CD14-positive monocyte (primary cell): Measurements from ENCODE around the gene MPND. TPM values are rescaled to one million over a fixed set of nuclear protein-coding genes. Genes with fewer than 3 reads are reported as not detected.
A peak's percentile ranks its signal among the peaks of the same experiment; 100 is the strongest.

ENCODE experiments used
- DNase-seq, 3 donors: peaks; one replicate each; pipeline ENCODE4 v3.0.0-alpha.2; 2011 to 2022
- H2AFZ ChIP-seq: 2 replicates; pipeline ENCODE4 v1.6.0; 2012; ENCODE audit warnings: mild to moderate bottlenecking, low read depth, low read length, inconsistent platforms; ENCODE audit not compliant: insufficient read depth, poor library complexity, severe bottlenecking
- H3K27ac ChIP-seq, 2 donors: 1 replicate in 1 of 2; 2 replicates in 1 of 2; pipeline ENCODE4 v1.5.1; 2012 to 2013; ENCODE audit warnings: low read length in 2 of 2, control low read depth in 1 of 2, inconsistent platforms in 1 of 2, low read depth in 1 of 2, mild to moderate bottlenecking in 1 of 2
- H3K27me3 ChIP-seq, 2 donors: one replicate each; pipeline versions ENCODE4 v1.6.0 to v1.6.1; 2011 to 2013; ENCODE audit warnings: low read length in 2 of 2; ENCODE audit not compliant: control insufficient read depth in 2 of 2, insufficient read depth in 2 of 2
- H3K36me3 ChIP-seq, 2 donors: replicated peaks in 1 of 2; 1 replicate in 1 of 2; 2 replicates in 1 of 2; pipeline versions ENCODE4 v1.5.1 to v1.6.1; 2012 to 2013; ENCODE audit warnings: low read length in 2 of 2, control low read depth in 1 of 2, inconsistent platforms in 1 of 2, mild to moderate bottlenecking in 1 of 2; ENCODE audit not compliant: insufficient read depth in 2 of 2, control insufficient read depth in 1 of 2
- H3K4me1 ChIP-seq, 2 donors: 1 replicate in 1 of 2; 2 replicates in 1 of 2; pipeline versions ENCODE4 v1.5.1 to v1.6.1; 2012 to 2013; ENCODE audit warnings: low read length in 2 of 2, control low read depth in 1 of 2, inconsistent platforms in 1 of 2, mild to moderate bottlenecking in 1 of 2, moderate library complexity in 1 of 2; ENCODE audit not compliant: insufficient read depth in 2 of 2, control insufficient read depth in 1 of 2
- H3K4me2 ChIP-seq: replicated peaks from 2 replicates; pipeline ENCODE3; 2012; ENCODE audit warnings: low read length, moderate library complexity, mild to moderate bottlenecking; ENCODE audit not compliant: poor library complexity, severe bottlenecking; ENCODE audit errors: extremely low read depth
- H3K4me3 ChIP-seq, 3 experiments: fragments of 200-600 bp in 1 of 3; sonication (generic) in 1 of 3; replicated peaks in 1 of 3; 1 replicate in 2 of 3; 2 replicates in 1 of 3; pipeline ENCODE4 v1.5.1; 2011 to 2013; ENCODE audit warnings: low read length in 3 of 3, mild to moderate bottlenecking in 3 of 3, control low read depth in 2 of 3, low read depth in 2 of 3, inconsistent platforms in 1 of 3, moderate library complexity in 1 of 3
- H3K79me2 ChIP-seq: 2 replicates; pipeline ENCODE4 v1.6.0; 2012; ENCODE audit warnings: mild to moderate bottlenecking, control low read depth, inconsistent platforms, low read length, moderate library complexity; ENCODE audit not compliant: insufficient read depth
- H3K9ac ChIP-seq: 2 replicates; pipeline ENCODE4 v1.6.0; 2017; ENCODE audit warnings: low read length, mild to moderate bottlenecking; ENCODE audit not compliant: insufficient read depth, poor library complexity, severe bottlenecking
- H3K9me3 ChIP-seq, 2 donors: replicated peaks in 1 of 2; 1 replicate in 1 of 2; 2 replicates in 1 of 2; pipeline versions ENCODE4 v1.5.1 to v1.6.1; 2012 to 2013; ENCODE audit warnings: low read length in 2 of 2, control low read depth in 1 of 2; ENCODE audit not compliant: control insufficient read depth in 1 of 2, insufficient read depth in 1 of 2
- H4K20me1 ChIP-seq: 2 replicates; pipeline ENCODE4 v1.6.0; 2012; ENCODE audit warnings: mild to moderate bottlenecking, low read length, control low read depth, moderate library complexity; ENCODE audit not compliant: insufficient read depth
- H3K27ac Mint-ChIP-seq, 7 donors: one replicate each; pipeline ENCODE4 v1.8.0; 2020; ENCODE audit warnings: mild to moderate bottlenecking in 7 of 7, mixed read lengths in 7 of 7, moderate library complexity in 6 of 7, inconsistent platforms in 2 of 7
- H3K27me3 Mint-ChIP-seq, 3 donors: one replicate each; pipeline ENCODE4 v1.8.0; 2021 to 2022; ENCODE audit warnings: low read depth in 3 of 3, mild to moderate bottlenecking in 3 of 3, mixed read lengths in 3 of 3, moderate library complexity in 3 of 3, inconsistent platforms in 1 of 3
- H3K36me3 Mint-ChIP-seq, 2 donors: one replicate each; pipeline ENCODE4 v1.8.0; 2020; ENCODE audit warnings: mixed read lengths in 2 of 2, inconsistent platforms in 1 of 2, mild to moderate bottlenecking in 1 of 2
- H3K4me1 Mint-ChIP-seq: one replicate; pipeline ENCODE4 v1.8.0; 2020; ENCODE audit warnings: mild to moderate bottlenecking, mixed read lengths
- H3K4me3 Mint-ChIP-seq, 2 donors: one replicate each; pipeline ENCODE4 v1.8.0; 2020; ENCODE audit warnings: mild to moderate bottlenecking in 2 of 2, mixed read lengths in 2 of 2, moderate library complexity in 1 of 2
- H3K9me3 Mint-ChIP-seq, 7 donors: one replicate each; pipeline ENCODE4 v1.8.0; 2020 to 2022; ENCODE audit warnings: mixed read lengths in 7 of 7, mild to moderate bottlenecking in 6 of 7, moderate library complexity in 6 of 7, inconsistent platforms in 2 of 7
- WGBS: methylation state at CpG from one replicate; pipeline ENCODE4 v1.1.5; 2013; ENCODE audit warnings: missing lambda C conversion rate; ENCODE audit not compliant: insufficient coverage; 5-methylcytosine and 5-hydroxymethylcytosine counted together
- intact Hi-C, 2 donors: fragments of 100-400 bp; cut with micrococcal nuclease; formaldehyde crosslinking; loops; one replicate each; pipeline versions ENCODE4 v1.15.0 to v1.15.1; 2023
- polyA plus RNA-seq, 3 donors: library from polyadenylated mRNA; depleted of rRNA in 1 of 3; unstranded in 2 of 3; stranded (reverse) in 1 of 3; fragments of 300-500 nt in 2 of 3; fragments of >200 nt in 1 of 3; fragmentation: Illumina TruSeq in 2 of 3; gene quantifications; 1 replicate in 2 of 3; 2 replicates in 1 of 3; pipeline ENCODE4 v1.2.3, GENCODE V29; 2012 to 2021
- TF ChIP-seq, protein P1 (sequence below): fragments of 200-600 bp; IDR thresholded peaks from one replicate; pipeline ENCODE4 v1.8.0; 2022; ENCODE audit warnings: antibody characterized with exemption, mild to moderate bottlenecking

The MPND gene
- polyA plus RNA-seq, 3 donors: 6.5 to 15.9 (median 7.0) TPM

DNA sequence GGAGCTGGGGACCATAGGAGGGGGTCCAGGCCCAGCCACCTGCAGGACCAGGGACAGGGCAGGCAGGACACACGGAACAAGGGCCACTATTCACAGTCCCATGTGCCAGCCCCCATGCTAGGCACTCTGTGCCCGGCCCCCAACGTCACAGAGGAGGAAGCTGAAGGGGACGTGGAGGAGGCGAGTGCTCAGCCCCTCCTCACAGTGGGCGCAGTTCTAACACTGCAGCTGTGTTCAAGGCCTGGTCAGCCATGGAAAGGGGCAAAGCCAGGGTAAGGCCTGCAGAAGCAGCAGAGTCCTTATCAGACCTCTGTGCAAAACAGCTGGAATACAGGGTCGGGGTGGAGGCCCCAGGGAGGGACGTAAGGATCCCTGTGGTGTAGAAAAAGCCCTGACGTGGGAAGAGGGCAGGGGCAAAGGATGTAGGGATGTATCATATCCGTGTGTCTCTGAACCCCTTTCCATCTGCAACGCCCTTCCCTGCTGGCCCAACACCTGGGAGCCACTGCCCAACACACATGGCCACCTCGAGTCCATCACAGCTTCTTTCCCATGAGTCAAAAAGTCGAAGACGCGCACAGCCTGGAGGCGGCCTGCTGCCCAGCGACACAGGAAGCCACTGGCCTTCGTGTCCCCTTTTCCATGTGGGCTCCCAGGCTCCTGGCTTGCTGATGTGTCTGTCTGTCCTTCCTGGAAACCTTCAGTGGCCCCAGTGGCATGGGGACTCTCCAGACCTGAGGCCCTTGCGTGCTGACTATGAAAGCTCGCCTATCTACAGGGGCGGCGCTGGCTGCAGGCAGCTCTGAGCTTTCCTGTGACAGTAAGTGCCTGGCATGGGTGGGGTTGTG, 29.0 kb downstream of the MPND start:
- no peak overlapping the region for H3K4me3 ChIP-seq
- Mint-ChIP-seq H3K4me1 (peaks cover 79% of the 10 kb centered on the region), H3K27ac (peak overlapping the region in 2 of 7 donors; percentile 32 to 67), H3K27me3 (no peaks in the 10 kb centered on the region), H3K36me3 (peaks cover 18 to 43% of the 10 kb centered on the region in 2 donors), H3K9me3 (no peaks in the 10 kb centered on the region), H3K4me3 (peak overlapping the region in 1 of 2 donors; percentile 9)
- H2AFZ ChIP-seq: no peak overlapping the region
- DNase-seq: no peak
- 91% methylated on average over 17 of the region's 22 CpGs for WGBS
- no peaks in the 10 kb centered on the region for H3K27me3 ChIP-seq
- H3K9me3 ChIP-seq: no peaks in the 10 kb centered on the region
- TF ChIP-seq, protein P1, sequence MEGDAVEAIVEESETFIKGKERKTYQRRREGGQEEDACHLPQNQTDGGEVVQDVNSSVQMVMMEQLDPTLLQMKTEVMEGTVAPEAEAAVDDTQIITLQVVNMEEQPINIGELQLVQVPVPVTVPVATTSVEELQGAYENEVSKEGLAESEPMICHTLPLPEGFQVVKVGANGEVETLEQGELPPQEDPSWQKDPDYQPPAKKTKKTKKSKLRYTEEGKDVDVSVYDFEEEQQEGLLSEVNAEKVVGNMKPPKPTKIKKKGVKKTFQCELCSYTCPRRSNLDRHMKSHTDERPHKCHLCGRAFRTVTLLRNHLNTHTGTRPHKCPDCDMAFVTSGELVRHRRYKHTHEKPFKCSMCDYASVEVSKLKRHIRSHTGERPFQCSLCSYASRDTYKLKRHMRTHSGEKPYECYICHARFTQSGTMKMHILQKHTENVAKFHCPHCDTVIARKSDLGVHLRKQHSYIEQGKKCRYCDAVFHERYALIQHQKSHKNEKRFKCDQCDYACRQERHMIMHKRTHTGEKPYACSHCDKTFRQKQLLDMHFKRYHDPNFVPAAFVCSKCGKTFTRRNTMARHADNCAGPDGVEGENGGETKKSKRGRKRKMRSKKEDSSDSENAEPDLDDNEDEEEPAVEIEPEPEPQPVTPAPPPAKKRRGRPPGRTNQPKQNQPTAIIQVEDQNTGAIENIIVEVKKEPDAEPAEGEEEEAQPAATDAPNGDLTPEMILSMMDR: no peak
- no peak overlapping the region for H3K4me2 ChIP-seq
- no peak overlapping the region for H3K9ac ChIP-seq
- peaks cover 100% of the 10 kb centered on the region for H4K20me1 ChIP-seq
- H3K27ac ChIP-seq: no peak overlapping the region
- peaks cover 97% of the 10 kb centered on the region for H3K79me2 ChIP-seq
- peaks cover 76 to 80% of the 10 kb centered on the region in 2 donors for H3K4me1 ChIP-seq
- H3K36me3 ChIP-seq: peaks cover 3 to 5% of the 10 kb centered on the region in 2 donors
- intact Hi-C loops: no loop called here

DNA sequence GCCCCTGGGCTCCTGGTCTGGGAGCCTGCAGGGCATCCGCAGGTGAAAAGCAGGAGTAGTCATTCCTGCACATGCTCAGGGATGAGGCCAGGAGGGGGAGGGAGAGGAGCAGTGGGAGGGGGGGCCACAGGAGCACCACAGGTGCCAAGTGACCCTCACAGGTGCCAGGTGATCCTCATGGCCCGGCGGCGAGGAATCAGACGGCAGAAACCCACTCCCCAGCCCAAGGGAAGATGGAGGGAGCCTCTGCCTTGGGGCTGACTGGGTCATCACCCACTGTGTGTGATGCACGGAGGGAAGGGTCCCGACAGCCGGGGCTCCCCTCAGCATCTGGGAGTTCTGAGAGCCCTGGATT, 29.6 kb downstream of the MPND start:
- no peak overlapping the region for H3K4me3 ChIP-seq
- Mint-ChIP-seq H3K27me3 (no peaks in the 10 kb centered on the region), H3K4me3 (no peak overlapping the region), H3K9me3 (no peaks in the 10 kb centered on the region), H3K4me1 (peaks cover 76% of the 10 kb centered on the region), H3K27ac (peak overlapping the region in 1 of 7 donors; percentile 46), H3K36me3 (peaks cover 18 to 41% of the 10 kb centered on the region in 2 donors)
- peaks cover 98% of the 10 kb centered on the region for H3K79me2 ChIP-seq
- no peak overlapping the region for H3K9ac ChIP-seq
- no peak for DNase-seq
- no peak overlapping the region for H2AFZ ChIP-seq
- peaks cover 100% of the 10 kb centered on the region for H4K20me1 ChIP-seq
- H3K4me2 ChIP-seq: no peak overlapping the region
- H3K27ac ChIP-seq: peak overlapping the region in 1 of 2 donors; percentile 84
- TF ChIP-seq, protein P1: no peak
- intact Hi-C loops: no loop called here
- no peaks in the 10 kb centered on the region for H3K27me3 ChIP-seq
- peaks cover 3 to 5% of the 10 kb centered on the region in 2 donors for H3K36me3 ChIP-seq
- WGBS: 90% methylated on average over 4 of the region's 8 CpGs
- H3K4me1 ChIP-seq: peaks cover 72 to 77% of the 10 kb centered on the region in 2 donors
- H3K9me3 ChIP-seq: no peaks in the 10 kb centered on the region
